IPS DF 6.9 (cell line): ENCODE results near the gene PRR16.
A peak's percentile ranks its signal among the peaks of the same experiment; 100 is the strongest.

Source experiments
- DNase-seq: peaks from one replicate; pipeline ENCODE4 v3.0.0-alpha.2; 2013; ENCODE audit warnings: low read depth, low spot score
- H3K27ac ChIP-seq: one replicate; pipeline ENCODE4 v1.5.1; 2013; ENCODE audit warnings: low read length, control low read depth
- H3K27me3 ChIP-seq: 2 replicates; pipeline ENCODE4 v1.6.1; 2013; ENCODE audit warnings: mild to moderate bottlenecking, low read length; ENCODE audit not compliant: control insufficient read depth, insufficient read depth
- H3K36me3 ChIP-seq: 2 replicates; pipeline ENCODE4 v1.6.1; 2013; ENCODE audit warnings: low read length; ENCODE audit not compliant: control insufficient read depth, insufficient read depth
- H3K4me1 ChIP-seq: 2 replicates; pipeline ENCODE4 v1.6.1; 2013; ENCODE audit warnings: low read length; ENCODE audit not compliant: control insufficient read depth, insufficient read depth
- H3K4me3 ChIP-seq: 2 replicates; pipeline ENCODE4 v1.5.1; 2013; ENCODE audit warnings: mild to moderate bottlenecking, low read length
- H3K9me3 ChIP-seq: 2 replicates; pipeline ENCODE4 v1.6.1; 2013; ENCODE audit warnings: low read length, inconsistent platforms; ENCODE audit not compliant: control insufficient read depth, insufficient read depth
- WGBS: extraction: QIAGEN DNeasy Blood & Tissue Kit; methylation state at CpG from one replicate; pipeline ENCODE4 v1.1.7; 2013; ENCODE audit warnings: mixed read lengths, missing lambda C conversion rate; ENCODE audit not compliant: insufficient read length, insufficient coverage; 5-methylcytosine and 5-hydroxymethylcytosine counted together

PRR16 gene

DNA sequence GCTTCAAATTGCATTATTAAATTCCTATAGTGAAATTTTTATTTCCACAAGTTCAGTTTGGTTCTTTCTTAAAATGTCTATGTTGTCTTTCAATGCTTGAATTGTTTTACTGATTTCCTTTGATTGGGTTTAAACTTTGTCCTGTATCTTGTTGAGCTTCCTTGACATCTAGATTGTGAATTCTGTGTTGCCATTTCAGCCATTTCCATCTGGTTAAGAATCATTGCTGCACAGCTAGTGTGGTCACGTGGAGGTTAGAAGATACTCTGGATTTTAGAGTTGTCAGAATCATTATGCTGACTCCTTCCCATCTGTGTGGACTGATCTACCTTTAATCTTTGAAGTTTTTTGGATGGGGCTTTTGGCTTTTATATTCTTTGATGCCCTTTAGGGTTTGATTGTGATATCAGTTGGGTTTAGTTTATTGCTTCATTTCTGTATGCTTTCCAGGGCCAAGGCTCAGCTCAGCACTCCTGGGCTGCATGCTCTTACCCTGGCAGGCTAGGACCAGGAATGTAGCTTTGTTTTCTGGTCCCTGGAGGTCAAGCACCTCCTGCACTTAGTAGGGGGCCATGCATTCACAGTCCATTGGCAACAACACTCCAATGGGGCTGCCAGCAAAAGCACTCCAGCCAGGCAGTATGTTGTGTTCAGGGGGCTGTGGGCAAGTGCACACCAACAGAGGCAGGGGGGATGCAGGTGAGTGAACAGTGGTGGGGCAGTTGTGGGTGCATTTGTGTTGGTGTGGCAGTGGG, 141.4 kb downstream of the PRR16 start:
- DNase-seq = no peak
- WGBS = no CpG with 5 or more reads among the region's 1 CpG
- Histone ChIP-seq H3K27me3 (no peaks in the 10 kb centered on the region), H3K9me3 (no peaks in the 10 kb centered on the region), H3K4me1 (no peaks in the 10 kb centered on the region), H3K36me3 (no peaks in the 10 kb centered on the region), H3K27ac (no peak overlapping the region), H3K4me3 (no peak overlapping the region)

DNA sequence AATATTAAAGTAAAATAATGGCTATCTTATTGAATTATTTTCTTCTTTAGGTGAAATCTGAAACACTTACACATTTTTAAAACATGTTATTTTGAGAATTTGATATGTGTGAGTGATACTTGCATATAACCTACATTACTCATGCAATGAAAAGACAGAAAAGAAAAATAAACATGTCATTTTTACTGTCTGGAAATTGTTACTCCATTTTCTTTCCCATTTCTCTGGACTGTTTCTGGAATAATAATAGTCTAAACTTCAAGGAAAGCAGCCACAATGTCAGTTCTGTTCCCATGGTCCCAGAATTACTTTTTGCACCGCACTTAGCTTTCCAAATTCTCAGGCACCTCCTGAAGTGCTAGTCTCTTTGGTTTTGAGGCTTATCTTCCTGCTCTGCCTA, 145.5 kb downstream of the PRR16 start:
- no peak for DNase-seq
- Histone ChIP-seq H3K9me3 (no peaks in the 10 kb centered on the region), H3K4me1 (no peaks in the 10 kb centered on the region), H3K27me3 (no peaks in the 10 kb centered on the region), H3K36me3 (no peaks in the 10 kb centered on the region), H3K27ac (no peak overlapping the region), H3K4me3 (no peak overlapping the region)
- WGBS = no CpG with 5 or more reads among the region's 1 CpG

DNA sequence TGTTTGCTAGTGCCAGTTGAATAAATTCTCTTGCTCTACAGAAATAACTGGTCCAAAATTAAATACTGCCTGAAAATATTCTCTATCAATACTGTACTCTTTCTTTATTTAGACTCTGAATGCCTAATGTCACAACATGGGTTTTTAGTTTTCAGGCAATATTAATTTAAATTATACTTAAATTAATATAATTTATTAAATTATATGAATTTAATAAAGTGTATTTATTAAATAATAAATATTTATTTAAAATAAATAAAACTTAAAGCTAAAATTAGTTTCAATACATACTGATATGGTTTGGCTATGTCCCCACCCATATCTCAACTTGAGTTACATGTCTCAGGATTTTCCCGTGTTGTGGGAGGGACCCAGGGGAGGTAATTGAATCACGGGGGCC, 146.0 kb downstream of the PRR16 start:
- H3K9me3 ChIP-seq = no peaks in the 10 kb centered on the region
- no peaks in the 10 kb centered on the region for H3K27me3 ChIP-seq
- no peaks in the 10 kb centered on the region for H3K4me1 ChIP-seq
- no peak overlapping the region for H3K4me3 ChIP-seq
- DNase-seq = no peak
- H3K36me3 ChIP-seq = no peaks in the 10 kb centered on the region
- H3K27ac ChIP-seq = no peak overlapping the region
- WGBS = no CpG with 5 or more reads among the region's 2 CpGs

DNA sequence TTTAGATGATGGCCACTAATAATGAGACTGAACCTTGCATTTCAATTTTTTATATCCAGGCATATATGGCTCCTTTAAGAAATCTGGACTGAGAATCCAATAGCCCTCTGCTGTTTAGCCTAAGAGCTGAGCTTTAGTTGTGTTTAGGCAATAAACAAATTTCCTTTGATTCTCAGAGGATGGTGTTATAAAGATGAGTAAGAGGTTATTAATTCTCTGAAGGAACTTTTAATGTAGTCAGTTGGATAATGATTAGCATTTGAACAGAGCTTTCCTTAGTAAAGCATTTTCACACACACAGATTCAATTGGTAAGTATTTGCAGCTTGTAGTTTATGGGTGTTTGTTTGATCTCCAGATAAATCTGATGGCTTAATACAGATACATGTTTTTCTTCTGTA, 149.6 kb downstream of the PRR16 start:
- no peaks in the 10 kb centered on the region for H3K36me3 ChIP-seq
- no peaks in the 10 kb centered on the region for H3K9me3 ChIP-seq
- no peak for DNase-seq
- no peaks in the 10 kb centered on the region for H3K27me3 ChIP-seq
- no peaks in the 10 kb centered on the region for H3K4me1 ChIP-seq
- no peak overlapping the region for H3K27ac ChIP-seq
- H3K4me3 ChIP-seq = no peak overlapping the region

DNA sequence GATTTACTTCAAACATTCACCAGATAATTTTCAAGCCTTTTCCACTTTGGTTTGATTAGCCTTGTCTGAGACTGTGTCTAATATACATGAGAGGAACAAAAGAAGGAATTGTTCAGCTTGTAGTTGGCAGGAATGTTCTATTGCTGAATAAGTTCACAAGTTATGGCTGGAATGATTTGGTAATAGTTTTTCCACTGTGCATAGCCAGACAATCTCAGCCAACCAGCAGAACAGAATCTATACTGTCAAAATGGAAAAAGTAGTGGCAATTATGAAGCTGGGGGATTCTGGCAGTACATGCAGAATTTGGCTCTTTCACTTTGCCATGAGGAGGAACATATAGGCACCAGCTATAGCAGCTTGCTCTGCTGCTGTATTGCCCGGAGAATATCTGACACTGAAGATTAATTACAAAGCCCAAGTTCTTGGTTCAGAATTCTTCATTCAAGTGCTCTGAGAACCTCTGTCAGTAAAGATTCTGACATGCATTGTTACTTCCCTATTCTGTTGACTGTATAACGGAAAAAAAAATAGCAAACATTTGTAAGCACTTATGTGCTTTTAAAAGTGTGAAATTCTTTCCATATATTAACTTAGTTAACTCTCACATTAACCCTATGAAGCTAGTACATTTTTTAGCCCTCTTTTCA, 150.6 kb downstream of the PRR16 start:
- no peaks in the 10 kb centered on the region for H3K9me3 ChIP-seq
- no CpG with 5 or more reads among the region's 2 CpGs for WGBS
- H3K27ac ChIP-seq = no peak overlapping the region
- no peaks in the 10 kb centered on the region for H3K4me1 ChIP-seq
- DNase-seq = no peak
- H3K36me3 ChIP-seq = no peaks in the 10 kb centered on the region
- H3K4me3 ChIP-seq = no peak overlapping the region
- no peaks in the 10 kb centered on the region for H3K27me3 ChIP-seq

DNA sequence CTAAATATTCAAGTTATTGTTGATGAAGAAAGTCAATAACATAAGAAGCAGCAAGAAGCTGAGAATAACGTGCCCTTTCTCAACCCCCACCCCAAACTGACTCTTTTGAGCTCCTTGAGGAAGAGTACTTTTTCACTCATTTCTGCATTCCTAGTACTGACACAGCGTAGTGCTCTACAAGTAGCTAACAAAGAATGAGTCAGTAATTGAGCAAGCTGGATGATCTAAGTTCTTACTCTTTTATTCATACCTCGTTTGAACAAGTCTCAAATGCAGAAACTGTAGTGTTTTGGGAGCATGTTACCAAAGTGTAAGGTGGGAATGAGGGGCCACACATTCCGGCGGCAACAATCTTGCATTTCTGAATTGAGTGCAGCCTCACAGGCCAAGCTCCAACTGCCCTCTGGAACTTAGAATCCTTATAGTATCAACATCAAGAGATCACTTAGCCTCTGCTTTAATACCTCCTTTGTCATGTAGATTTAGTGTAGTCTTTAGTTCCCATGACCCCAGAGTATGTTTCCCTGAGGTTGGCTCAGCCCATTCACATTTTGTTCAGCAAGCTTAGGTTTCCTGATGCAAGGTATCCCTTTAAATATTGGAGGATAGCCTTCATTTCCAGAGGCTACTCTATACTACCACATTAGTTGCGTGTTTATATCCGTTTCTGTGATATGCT, 152.0 kb downstream of the PRR16 start:
- peak; percentile 11 for DNase-seq
- Histone ChIP-seq H3K9me3 (no peaks in the 10 kb centered on the region), H3K4me3 (no peak overlapping the region), H3K27ac (no peak overlapping the region), H3K4me1 (no peaks in the 10 kb centered on the region), H3K27me3 (peaks cover 1% of the 10 kb centered on the region; the same call in 1 of the 2 replicates), H3K36me3 (no peaks in the 10 kb centered on the region)
- WGBS = no CpG with 5 or more reads among the region's 7 CpGs

DNA sequence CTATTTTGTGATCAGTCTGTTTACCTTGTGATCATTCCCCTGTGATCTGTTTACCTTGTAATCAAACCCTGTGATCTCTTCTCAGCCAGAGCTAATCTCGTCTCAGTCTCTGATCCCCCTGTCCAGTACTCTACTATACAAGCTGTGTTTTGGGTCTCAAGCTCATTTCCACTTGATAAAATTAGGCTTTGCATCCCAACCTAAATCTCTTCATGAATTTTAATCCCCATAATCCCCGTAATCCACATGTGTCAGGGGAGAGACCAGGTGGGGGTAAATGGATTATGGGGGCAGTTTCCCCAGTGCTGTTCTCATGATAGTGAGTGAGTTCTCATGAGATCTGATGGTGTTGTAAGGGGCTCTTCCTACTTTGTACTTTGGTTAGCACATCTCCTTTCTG, 157.2 kb downstream of the PRR16 start:
- no peak for DNase-seq
- H3K9me3 ChIP-seq = no peaks in the 10 kb centered on the region
- H3K4me1 ChIP-seq = no peaks in the 10 kb centered on the region
- no peak overlapping the region for H3K4me3 ChIP-seq
- no peaks in the 10 kb centered on the region for H3K36me3 ChIP-seq
- no CpG with 5 or more reads among the region's 2 CpGs for WGBS
- H3K27me3 ChIP-seq = peaks cover 1% of the 10 kb centered on the region; the same call in 1 of the 2 replicates
- no peak overlapping the region for H3K27ac ChIP-seq

DNA sequence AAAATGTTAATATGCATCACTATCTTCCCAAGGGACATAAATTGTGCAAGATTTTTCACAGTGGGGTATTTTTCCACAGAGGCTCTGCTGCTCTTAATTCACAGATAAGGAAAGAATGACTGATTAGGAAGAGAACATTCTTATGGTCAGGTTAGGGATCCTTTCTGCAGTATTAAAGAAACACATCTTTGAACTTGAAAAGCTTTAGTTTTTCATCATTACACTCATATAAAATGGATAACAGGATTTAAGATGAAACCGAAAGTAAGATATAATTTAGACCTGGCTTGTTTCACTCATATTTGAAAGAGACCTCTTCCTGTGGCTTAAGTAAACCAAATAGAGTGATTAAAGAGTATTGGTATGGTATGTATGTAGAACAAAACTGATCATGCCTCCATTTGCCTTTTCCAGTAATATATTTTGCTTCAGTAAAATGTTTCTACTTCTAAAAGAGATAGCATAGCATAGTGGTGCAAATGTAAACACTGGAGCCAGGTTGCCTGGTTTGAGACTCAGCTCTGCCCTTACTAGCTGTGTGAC, 160.0 kb downstream of the PRR16 start:
- DNase-seq = no peak

DNA sequence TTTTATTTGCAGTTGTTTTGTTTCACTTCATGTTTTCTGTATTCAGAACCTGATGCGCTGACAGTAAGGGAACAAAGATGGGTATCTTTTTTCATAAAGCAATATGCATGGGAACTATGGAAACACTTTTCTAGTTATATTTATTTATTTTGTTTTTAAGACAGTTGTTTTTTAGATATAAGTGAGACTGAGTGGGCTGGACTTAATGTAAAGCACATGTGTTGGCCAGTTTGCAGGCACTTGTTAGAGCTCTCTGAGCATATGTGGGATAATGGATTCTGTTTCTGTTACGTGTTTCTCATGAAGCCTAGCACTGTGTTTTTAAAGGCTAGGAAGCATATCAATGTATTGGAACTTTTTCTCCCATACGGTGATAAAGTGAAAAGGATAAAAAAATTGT, 164.1 kb downstream of the PRR16 start:
- no CpG with 5 or more reads among the region's 3 CpGs for WGBS
- Histone ChIP-seq H3K4me3 (no peak overlapping the region), H3K27ac (no peak overlapping the region), H3K4me1 (no peaks in the 10 kb centered on the region), H3K9me3 (no peaks in the 10 kb centered on the region), H3K36me3 (no peaks in the 10 kb centered on the region), H3K27me3 (no peaks in the 10 kb centered on the region)
- no peak for DNase-seq

More for the DNA sequence above, 160.0 kb downstream of the PRR16 start:
- no peaks in the 10 kb centered on the region for H3K9me3 ChIP-seq
- H3K4me3 ChIP-seq = no peak overlapping the region
- H3K4me1 ChIP-seq = no peaks in the 10 kb centered on the region
- no peak overlapping the region for H3K27ac ChIP-seq
- H3K27me3 ChIP-seq = peaks cover 1% of the 10 kb centered on the region; the same call in 1 of the 2 replicates
- no peaks in the 10 kb centered on the region for H3K36me3 ChIP-seq
- no CpG with 5 or more reads among the region's 1 CpG for WGBS

DNA sequence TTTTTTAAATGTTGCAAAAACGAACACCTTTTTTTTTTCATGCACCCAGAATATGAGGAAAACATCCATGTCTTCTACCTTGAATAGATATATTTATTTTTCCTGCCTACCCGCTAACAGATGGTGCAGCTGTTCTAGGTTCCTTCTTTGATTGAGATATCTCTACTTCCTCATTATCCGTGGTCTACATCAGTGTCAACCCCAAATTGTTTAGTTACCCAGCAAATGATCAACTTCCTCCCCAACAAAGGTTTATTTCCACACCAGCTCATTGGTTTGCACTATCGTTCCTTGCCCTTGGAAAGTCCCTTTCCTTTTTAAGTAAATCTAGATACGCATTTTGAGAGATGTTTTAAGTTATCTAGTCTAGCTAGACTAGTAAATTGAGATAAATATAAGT, 166.4 kb downstream of the PRR16 start:
- Histone ChIP-seq H3K4me3 (no peak overlapping the region), H3K4me1 (no peaks in the 10 kb centered on the region), H3K27me3 (no peaks in the 10 kb centered on the region), H3K27ac (no peak overlapping the region), H3K36me3 (no peaks in the 10 kb centered on the region), H3K9me3 (no peaks in the 10 kb centered on the region)
- no CpG with 5 or more reads among the region's 5 CpGs for WGBS
- DNase-seq = no peak
